HG03558 (cell line): Measurements from ENCODE around the gene TUSC1.
"Not testable (repeated sequence)": the region's sequence is repeated elsewhere in the genome, so short reads cannot be mapped to it uniquely, and the experiment has no call there.

Source experiments
- ATAC-seq: cut with Tn5 transposase; IDR thresholded peaks from one replicate; pipeline ENCODE4 v1.9.1; 2021; ENCODE audit warnings: moderate number of reproducible peaks; ENCODE audit not compliant: unreplicated experiment; ENCODE audit errors: extremely low read depth

TUSC1 gene

GRCh38 chr9:25678147-25678666 is at the start of gene TUSC1:
TUSC1 (minus strand) TSS chr9:25678444; CDS start chr9:25678312, 132 bp downstream.
- ATAC-seq: no peak

GRCh38 chr9:25726871-25727410 is 48.7 kb upstream of the TUSC1 start:
- ATAC-seq: no peak

GRCh38 chr9:25724424-25724823 is 46.2 kb upstream of the TUSC1 start:
- no peak for ATAC-seq

- ATAC-seq: no peak
These were observed 38.1 kb upstream of the TUSC1 start for GRCh38 chr9:25716220-25716872.

- ATAC-seq: no peak
These were observed 31.7 kb upstream of the TUSC1 start for GRCh38 chr9:25709941-25710340.

- no peak for ATAC-seq
These were observed 26.6 kb upstream of the TUSC1 start for GRCh38 chr9:25704800-25705199.

GRCh38 chr9:25703701-25704357 is 25.6 kb upstream of the TUSC1 start:
- ATAC-seq: no peak

GRCh38 chr9:25702536-25702935 is 24.3 kb upstream of the TUSC1 start:
- no peak for ATAC-seq

GRCh38 chr9:25700899-25701298 is 22.7 kb upstream of the TUSC1 start:
- ATAC-seq: not testable (repeated sequence)

GRCh38 chr9:25700430-25700829 is 22.2 kb upstream of the TUSC1 start:
- no peak for ATAC-seq

GRCh38 chr9:25691786-25692185 is 13.5 kb upstream of the TUSC1 start:
- no peak for ATAC-seq

GRCh38 chr9:25684321-25684720 is 6.1 kb upstream of the TUSC1 start:
- ATAC-seq: no peak

GRCh38 chr9:25681266-25681665 is 3.0 kb upstream of the TUSC1 start:
- ATAC-seq: no peak

- no peak for ATAC-seq
These were observed 659 bp upstream of the TUSC1 start for GRCh38 chr9:25678846-25679360.

GRCh38 chr9:25677301-25678146 is 720 bp downstream of the TUSC1 start:
- ATAC-seq: no peak

GRCh38 chr9:25675858-25676257 is 2.4 kb downstream of the TUSC1 start:
- not testable (repeated sequence) for ATAC-seq

- ATAC-seq: no peak
These were observed 19.7 kb downstream of the TUSC1 start for GRCh38 chr9:25658571-25658970.

- no peak for ATAC-seq
These were observed 23.8 kb downstream of the TUSC1 start for GRCh38 chr9:25654417-25654816.

GRCh38 chr9:25648116-25648515 is 30.1 kb downstream of the TUSC1 start:
- ATAC-seq: no peak

GRCh38 chr9:25636026-25636425 is 42.2 kb downstream of the TUSC1 start:
- ATAC-seq: no peak
